Eye (tissue), 1 donor: ENCODE data around the gene DBN1.
"Not testable (repeated sequence)": the region's sequence is repeated elsewhere in the genome, so short reads cannot be mapped to it uniquely, and the experiment has no call there.

Experiments used
- DNase-seq: peaks from one replicate; pipeline ENCODE4 v3.0.0-alpha.2; 2015

The DBN1 gene

DNA sequence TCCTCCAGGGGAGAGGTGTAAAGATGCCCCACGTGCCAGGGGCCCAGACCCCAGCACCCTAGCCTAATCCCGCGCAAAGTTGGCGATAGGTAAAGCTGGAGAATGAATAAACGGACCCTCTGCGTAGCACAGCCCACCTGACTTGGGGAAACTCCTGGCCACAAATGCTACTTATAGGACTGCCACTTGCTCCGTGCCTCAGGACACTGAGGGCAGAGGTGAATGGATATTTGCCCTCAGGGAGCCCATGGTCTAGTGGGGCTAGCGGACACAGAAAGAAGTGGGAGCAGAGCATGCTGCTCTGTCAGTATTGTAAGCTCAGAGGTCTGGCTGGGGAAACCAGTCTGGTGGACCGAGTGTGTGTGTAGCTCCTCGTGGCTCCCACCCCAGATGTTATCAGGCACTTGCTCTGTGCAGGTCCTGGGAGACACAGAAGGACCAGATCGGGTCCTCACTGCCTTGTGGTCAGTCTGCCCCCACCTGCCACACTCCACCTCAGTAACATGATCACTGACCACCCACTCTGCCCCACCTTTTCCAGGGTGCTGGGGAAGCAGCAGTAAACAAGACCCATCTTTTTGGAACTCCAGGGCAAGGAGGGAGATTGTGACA, 46.1 kb downstream of the DBN1 start:
- peak; percentile 47 for DNase-seq

GRCh38 chr5:177426566-177427210, 46.7 kb downstream of the DBN1 start, which contains the start of gene GRK6:
GRK6 (plus strand) TSS chr5:177426676; CDS start chr5:177426846, 170 bp downstream.
- peak; percentile 69 for DNase-seq

- DNase-seq: peak; percentile 100
These were observed 47.5 kb downstream of the DBN1 start for GRCh38 chr5:177425801-177426565.

- DNase-seq: no peak
These were observed 48.1 kb downstream of the DBN1 start for GRCh38 chr5:177425196-177425800.

GRCh38 chr5:177423671-177424070, 49.8 kb downstream of the DBN1 start:
- no peak for DNase-seq

DNA sequence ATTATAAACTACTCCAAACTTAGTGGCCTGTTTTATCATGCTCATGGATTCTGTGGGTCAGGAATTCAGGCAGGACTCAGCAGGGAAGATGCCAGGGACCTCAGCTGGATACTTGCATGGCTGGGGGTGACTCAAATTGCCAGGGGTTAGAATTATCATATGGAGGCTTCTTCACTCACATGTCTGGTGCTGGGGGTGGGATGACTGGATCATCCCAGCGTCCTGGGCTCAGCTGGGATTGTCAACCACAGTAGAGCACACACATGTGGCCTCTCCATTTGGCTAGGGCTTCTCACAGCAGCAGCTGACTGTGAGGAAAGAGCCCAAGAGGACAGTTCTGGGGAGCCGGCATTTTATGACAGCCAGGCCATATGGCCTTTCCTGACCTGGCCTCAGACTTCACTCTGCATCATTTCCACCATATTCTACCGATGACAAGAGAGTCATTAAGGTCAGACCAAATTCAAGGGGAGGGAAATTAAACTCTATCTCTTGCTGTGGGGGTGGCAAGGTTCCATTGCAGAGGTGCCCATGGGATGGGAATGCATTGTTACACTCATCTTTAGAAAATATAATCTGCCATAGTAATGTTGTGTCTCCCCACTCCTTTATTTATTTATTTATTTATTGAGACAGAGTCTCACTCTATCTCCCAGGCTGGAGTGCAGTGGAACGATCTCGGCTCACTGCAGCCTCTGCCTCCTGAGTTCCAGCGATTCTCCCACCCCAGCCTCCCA, 52.2 kb downstream of the DBN1 start:
- DNase-seq: peak; percentile 48

- DNase-seq: not testable (repeated sequence)
These were observed 53.0 kb downstream of the DBN1 start for GRCh38 chr5:177420472-177420871.

GRCh38 chr5:177419046-177419445, 54.4 kb downstream of the DBN1 start:
- no peak for DNase-seq

- not testable (repeated sequence) for DNase-seq
These were observed 56.4 kb downstream of the DBN1 start for GRCh38 chr5:177417081-177417480.

- DNase-seq: no peak
These were observed 59.0 kb downstream of the DBN1 start for GRCh38 chr5:177414481-177414880.

- DNase-seq: no peak
These were observed 60.7 kb downstream of the DBN1 start for GRCh38 chr5:177412603-177413233.

GRCh38 chr5:177410575-177410974, 62.9 kb downstream of the DBN1 start:
- DNase-seq: no peak

GRCh38 chr5:177409043-177409801, 64.2 kb downstream of the DBN1 start, which contains the start of gene F12:
F12 (minus strand) TSS chr5:177409564; CDS start chr5:177409527, 37 bp downstream.
- no peak for DNase-seq
